Erythroblast (primary cell): Measurements from ENCODE around the gene NRF1.
"Not testable (repeated sequence)": the region's sequence is repeated elsewhere in the genome, so short reads cannot be mapped to it uniquely, and the experiment has no call there.

Experiments
- GATA1 ChIP-seq: IDR thresholded peaks from 2 replicates; pipeline ENCODE4 v1.6.1; 2011; ENCODE audit warnings: low read depth, mild to moderate bottlenecking, control low read depth, low read length, moderate library complexity
- POLR2A ChIP-seq: IDR thresholded peaks from 2 replicates; pipeline ENCODE4 v1.6.1; 2011; ENCODE audit warnings: mild to moderate bottlenecking, low read length

DNA sequence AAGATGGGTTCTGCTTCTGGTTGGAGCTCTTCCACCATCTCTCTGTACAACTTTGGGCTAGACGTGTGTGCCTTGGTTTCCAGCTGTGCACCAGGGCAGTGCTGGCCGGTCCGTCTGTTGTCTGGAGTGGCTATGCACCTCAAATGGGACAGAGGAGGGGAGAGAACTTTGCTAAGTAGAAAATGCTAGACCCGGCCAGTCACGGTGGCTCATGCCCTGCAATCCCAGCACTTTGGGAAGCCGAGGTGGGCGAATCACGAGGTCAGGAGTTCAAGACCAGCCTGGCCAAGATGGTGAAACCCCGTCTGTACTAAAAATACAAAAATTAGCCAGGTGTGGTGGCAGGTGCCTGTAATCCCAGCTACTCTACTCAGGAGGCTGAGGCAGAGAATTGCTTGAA, 182.9 kb downstream of the NRF1 start:
- not testable (repeated sequence) for TF ChIP-seq POLR2A, GATA1
